SHP77 treated with DMSO at 0.1 percent for 48 hours (cell line): Measurements from ENCODE around the gene TMEM214.
A peak's percentile ranks its signal among the peaks of the same experiment; 100 is the strongest.

Source experiments
- DNase-seq: peaks from one replicate; lab custom pipeline; 2025; lab: John Stamatoyannopoulos, UW

The TMEM214 gene

DNA sequence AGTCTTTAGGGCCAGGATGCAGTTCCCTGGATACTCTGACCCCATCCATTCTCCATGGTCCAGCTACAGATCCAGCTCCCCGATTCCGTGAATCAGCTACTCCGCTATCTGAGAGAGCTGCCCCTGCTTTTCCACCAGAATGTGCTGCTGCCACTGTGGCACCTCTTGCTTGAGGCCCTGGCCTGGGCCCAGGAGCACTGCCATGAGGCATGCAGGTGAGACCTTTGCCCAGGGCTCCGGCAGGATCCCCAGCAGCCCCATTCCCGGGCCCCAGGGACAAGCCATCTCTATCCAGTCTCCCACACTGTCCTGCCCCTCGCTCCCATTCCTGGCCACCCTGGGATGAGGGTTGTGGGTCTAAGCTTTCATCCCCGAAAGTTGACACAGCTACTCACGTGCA is 7.5 kb downstream of the TMEM214 start:
- DNase-seq, result no peak

DNA sequence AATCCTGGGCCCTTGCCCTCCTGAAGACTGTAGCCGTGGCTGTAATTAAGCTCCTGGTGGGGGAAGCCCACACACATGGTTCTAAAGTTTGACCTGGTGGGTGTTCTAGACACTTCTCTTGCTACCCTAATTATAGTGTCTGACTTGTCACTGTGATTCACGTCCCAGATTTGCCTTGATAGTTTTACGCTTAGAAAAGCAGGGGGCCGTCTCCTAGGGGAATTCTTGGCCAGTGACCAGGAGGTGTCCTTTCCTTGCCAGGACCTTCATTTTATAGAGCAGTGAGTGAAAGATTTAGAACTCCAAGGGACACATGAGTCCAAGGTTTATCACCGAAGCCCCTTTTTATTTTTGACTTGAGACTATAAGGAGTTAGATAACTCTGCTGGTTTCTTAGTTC is 9.0 kb downstream of the TMEM214 start:
- DNase-seq, result no peak

DNA sequence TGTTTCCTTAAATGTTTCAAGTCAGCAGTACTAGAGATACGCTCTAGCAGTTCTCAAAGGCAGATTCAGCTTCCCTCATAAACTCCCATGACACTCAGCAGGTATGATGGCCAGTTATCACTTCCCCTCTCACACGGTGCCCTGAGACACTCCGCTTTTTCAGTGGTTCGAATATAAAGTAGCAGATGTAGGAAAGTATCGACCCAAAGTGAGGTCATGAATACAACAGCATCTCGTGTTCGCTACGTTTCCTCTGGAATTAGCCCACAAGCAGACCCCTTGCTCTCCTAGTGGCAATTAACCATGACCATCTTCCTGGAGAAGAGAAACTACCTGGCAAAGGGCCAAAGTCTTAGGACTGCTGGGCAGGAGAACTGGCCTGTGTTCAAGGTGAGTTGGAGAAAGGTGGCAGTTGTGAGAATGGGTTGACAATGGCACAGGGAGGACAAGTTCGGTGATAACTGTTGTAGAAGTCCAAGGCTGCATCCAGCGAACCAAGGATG is 9.4 kb downstream of the TMEM214 start:
- DNase-seq, result no peak

DNA sequence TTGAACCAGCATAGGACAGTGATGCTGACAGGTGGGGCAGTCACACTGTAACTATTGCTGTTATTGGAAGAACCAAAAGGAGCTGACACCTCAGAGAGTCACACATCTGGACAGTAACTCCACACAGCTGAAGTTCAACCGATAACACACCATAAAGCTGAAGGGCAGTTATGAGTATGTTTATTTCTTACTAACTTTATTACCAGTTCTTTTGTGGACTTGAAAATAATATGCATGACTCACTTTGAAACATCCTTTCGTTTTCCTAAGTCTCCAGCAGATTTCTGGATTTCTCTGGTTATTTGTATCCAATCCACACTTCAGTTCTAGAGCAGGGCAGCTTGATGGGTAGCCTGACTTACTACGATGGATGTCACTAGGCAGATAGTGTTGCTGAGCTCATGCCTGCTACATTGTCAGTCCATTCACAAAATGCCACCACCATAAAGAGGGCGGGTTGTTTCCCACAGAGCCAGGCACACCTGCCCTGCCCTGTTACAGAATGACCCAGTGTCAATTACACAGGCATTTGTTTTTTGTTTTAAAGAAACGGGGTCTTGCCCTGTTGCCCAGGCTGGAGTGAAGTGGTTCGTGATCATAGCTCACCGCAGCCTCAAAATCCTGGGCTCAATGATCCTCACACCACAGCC is 10.3 kb downstream of the TMEM214 start:
- no peak for DNase-seq

DNA sequence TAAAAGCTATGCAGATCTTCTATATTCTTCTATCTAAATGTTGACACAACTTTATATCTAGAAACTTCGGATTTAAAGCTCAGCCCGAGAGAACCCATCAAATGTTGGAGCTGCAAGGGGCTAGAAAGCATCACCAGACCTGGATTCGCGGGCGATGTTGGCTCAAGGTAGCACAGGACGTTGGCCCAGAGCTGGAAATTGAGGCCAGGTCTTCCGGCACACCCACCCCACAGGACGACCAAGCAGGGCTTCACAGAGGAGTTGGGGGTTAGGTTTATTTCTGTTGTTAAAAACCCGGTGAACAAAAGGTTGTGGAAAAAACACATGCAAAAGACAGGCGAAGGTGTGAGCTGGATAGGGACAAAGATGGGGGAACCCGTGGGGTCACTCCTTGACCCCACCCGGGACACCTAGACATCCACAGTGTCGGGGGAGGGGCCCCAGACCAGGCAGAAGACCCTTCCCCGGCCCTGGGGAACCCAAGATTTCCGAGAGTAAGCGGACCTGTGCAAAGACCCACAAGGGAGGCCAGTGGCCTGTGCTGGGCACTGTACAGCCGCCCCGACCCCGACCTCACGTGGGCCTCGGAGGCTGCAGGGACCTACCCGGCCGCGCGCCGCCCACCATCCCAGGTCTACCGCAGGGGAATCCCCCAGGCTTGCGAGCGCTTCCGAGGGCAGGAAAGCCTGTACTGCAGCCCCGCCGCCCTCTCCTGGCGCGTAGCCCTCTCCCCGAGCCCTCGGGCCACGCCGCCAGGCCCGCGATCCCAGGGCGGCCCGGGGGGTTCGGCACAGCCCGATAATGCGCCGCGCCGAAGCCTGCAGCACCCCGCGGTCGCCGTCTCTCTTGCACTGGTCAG is 16.9 kb downstream of the TMEM214 start:
- DNase-seq, result no peak

DNA sequence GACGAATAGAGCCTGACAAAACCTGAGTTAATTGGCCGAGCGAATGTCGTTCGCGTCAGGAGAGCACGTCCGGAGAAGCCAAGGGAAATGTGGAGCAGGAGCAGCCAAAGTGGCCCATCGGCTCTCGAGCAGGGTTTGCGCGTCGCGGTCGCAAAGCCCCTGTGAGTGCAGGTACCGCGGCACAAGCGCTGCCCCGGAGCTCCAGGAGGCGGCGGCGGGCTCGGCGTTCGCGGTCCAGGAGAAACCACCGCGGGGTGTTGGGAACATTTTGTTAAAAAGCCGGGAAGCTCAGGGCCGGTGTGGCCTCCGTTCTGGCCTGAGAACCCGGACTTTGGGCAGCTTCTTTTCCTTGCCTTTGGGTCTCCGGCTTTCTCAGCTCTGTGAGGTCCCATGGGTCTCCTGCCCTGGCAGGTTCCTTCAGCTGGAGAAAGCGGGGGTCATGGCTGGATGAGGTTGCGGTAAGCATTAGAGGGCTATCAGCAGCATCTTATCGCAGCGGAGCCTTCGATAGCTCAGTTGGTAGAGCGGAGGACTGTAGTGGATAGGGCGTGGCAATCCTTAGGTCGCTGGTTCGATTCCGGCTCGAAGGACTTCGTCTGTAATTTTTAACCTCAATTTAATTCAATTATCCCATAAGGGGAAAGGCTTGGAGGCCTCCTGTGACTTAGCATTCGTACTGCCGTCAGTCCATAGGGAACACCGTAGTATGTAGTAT is 17.7 kb downstream of the TMEM214 start:
- peak; percentile 92 for DNase-seq

DNA sequence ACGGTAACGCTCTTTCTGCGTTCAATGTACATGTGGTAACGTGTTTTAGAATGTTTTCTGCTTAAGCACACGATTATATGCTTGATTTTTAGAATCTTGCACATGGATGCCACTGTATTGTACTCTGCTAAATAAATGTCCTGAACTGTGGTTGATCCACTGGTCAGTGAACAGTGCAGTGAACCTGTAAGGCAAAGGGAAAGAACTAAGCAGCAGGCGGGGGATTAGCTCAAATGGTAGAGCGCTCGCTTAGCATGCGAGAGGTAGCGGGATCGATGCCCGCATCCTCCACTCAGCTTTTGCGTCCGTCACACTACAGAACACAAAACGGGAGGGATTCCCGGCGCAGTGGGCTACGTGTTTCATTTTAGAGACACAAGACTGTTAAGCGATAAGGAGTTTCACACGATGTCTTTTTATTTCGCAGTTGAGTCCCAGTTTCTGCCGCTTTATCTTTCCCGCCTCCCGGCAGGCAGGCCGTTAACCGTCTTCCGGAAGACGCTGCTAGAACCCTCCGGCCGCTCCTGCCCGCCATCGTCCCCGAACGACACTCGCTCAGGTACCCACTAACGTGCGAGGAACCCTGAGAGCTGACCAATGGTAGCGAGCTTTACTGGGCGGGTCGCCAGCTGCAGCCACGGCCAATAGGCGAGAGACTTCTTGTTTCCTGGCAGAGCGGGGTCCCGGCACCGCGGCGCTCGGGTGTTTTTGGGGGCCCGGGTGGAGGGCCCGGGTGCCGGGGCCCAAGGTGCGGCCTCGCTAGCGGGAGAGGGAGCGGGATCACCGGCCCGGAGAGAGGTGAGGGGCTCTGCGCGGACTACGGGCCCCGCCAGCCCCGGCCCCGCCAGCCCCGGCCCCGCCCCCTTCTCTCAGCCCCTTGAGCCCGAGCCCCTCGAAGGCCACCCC is 18.5 kb downstream of the TMEM214 start, which contains the start of gene AGBL5:
TSS of gene AGBL5 (plus strand) at position 673 of the 906 bp plus-strand sequence. CDS start 1,291 bp downstream, outside the sequence.
- peak; percentile 88 for DNase-seq

DNA sequence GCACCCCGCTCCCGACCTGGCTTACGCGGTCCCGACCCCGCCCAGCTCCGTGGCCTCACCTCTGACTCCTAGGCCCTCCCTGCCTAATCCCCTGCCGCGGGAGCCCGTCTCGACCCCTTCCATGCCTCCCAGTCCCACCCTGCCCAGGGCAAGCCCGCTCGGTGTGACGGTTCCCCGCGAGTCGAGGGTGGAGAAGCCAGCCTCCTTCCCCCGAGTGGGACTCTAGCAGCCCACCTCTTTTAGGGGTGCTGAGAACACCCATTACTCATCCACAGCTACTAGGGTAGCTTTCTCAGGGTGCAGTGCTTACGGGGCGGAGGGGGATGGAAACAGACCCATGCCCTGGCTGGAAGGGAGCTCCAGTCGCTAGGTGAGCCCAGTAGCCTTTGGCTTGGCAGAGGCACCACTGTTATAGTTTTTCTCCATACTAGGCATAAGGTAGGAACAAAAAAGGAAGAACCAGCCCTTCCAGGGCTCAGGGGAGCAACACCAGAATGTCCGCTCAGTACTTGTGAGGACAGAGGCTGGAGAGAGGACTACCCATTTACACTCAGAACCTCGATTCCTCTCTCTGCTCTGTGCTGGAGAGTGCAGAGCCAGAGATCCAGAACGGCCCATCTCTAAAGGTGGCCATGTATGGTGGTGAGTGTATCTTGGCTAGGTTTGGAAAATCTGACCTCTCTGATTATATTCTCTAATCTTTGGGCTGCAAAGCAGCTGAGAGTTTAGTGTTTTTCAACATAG is 19.3 kb downstream of the TMEM214 start:
- no peak for DNase-seq

DNA sequence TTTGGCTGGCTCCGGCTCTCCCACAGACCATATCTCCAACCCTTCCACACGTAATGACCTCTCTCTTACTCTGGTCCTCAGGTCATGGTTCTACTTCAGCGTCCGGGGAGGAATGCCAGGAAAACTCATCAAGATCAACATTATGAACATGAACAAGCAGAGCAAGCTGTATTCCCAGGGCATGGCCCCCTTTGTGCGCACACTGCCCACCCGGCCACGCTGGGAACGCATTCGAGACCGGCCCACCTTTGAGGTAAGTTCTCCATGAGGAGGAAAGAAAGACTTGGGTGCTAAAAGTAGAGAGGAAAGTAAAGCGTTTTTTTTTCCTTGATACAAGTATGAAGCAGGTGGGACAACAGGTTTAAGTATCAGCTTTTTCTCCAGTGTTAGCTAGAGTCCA is 20.6 kb downstream of the TMEM214 start:
- DNase-seq, result no peak

DNA sequence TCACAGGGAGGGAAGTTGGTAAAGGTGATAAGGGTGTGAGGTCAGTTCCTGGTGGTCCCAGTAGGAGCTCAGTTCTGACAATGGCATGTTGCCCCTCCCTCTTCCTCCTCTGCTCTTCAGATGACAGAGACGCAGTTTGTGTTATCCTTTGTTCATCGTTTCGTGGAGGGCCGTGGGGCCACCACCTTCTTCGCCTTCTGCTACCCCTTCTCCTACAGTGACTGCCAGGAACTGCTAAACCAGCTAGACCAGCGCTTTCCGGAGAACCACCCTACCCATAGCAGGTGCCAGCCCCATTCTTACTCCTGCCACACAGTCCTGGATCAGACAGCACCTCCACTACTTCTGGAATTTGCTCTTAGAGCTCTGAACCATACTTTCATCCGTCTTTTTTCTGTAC is 21.0 kb downstream of the TMEM214 start:
- DNase-seq, result no peak

DNA sequence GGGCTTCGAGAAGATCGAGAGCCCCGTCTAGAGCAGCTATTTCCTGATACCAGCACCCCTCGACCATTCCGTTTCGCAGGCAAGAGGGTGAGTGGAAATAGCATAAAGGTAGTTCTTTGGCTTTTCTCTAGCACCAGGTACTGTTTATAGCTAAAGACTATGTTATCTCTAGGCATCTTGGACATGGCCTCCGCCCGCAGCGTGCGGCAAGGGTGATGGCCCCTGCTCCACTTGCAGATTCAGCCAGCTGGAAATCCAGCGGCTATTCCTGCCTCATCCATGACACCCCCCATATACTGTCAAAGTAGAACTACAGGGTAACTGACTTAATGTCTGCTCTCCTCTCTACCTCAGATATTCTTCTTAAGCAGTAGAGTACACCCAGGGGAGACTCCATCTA is 22.0 kb downstream of the TMEM214 start:
- no peak for DNase-seq

DNA sequence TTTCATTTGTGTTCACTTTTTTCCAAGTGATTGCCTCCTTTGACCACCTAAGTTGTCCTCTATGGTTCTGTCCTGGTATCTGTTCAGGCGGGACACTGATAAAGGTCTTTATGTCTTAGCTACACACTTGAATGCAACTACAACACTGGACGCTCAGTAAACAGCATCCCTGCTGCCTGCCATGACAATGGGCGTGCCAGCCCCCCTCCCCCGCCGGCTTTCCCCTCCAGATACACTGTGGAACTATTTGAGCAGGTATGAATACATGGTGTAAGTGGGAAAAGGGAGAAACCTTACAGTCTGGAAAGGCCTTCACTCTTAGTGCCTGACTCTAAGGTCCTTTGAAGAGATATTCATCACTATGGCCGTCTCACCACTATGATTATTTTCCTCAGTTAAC is 24.4 kb downstream of the TMEM214 start:
- no peak for DNase-seq

DNA sequence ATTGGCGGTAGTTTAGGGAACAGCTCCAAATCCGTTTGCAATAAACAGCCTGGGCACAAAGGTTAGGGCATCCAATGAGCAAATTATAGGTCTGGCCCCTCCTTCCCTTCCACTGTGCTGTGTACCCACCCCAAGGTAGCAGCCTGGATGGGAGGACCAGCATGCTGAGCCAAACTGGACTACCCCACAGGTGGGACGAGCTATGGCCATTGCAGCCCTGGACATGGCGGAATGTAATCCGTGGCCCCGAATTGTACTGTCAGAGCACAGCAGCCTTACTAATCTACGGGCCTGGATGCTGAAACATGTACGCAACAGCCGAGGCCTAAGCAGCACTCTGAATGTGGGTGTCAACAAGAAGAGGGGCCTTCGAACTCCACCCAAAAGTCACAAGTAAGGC is 25.4 kb downstream of the TMEM214 start:
- DNase-seq, result no peak

DNA sequence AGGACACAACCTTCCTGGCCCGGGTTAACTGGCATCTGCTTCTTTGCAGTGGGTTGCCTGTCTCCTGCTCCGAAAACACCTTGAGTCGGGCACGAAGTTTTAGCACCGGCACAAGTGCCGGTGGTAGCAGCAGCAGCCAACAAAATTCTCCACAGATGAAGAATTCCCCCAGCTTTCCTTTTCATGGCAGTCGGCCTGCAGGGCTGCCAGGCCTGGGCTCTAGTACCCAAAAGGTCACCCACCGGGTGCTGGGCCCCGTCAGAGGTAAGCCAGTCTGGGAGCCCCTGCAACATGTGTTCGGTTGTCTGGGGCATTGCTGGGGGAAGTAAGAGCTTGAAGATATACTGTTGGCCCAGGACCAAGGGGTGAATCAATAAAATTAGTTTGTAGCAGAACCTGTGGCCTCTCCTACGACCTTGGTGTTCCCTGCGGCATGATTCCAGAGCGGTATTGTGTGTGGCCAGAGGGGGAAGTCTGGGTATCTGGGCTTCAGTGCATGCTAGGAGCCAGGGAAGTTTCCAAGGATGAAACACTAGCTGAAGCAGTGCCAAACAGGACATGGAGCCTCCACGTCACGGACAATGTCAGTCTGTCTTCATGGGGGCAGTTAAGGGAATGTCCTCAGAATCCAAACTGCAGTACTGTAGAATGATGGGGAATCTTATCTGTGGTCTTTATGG is 26.5 kb downstream of the TMEM214 start:
- no peak for DNase-seq

DNA sequence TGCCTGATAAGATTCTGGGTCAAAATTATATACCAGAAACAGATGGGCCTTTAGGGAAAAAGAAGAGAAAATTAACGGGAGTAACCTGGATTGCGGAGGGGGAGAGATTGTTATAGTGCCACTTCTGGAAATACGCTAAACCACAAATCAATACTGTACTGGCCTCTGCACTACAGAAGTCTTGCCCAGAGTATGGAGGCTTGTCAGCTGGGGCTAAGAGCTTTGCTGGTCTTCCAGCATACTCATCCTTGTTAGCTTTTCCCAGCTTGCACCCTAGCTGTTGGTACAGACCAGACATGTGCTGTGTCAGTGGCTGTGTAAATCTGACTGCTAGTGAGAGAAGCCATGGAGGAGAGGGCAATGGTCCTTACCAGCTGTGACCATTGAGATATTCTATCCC is 27.6 kb downstream of the TMEM214 start:
- DNase-seq, result no peak

DNA sequence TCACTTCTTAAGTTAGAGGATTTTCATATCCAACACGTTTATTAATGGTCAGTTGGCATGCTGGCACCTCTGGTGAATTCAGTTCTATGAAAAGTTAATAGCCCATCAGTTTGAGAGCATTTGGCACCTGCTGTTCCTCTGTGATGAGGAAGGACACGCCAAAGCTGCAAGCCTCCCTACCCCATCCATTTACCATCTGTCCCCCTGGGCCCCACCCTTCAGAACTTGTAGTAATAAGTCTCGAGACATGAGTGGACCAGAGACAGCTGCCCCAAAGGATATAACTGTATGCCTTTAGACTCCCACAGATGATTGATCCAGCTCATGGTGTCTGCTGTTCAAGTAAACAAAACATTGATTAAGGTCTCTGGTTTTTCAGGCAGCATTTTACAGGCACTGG is 32.4 kb downstream of the TMEM214 start:
- DNase-seq, result no peak

DNA sequence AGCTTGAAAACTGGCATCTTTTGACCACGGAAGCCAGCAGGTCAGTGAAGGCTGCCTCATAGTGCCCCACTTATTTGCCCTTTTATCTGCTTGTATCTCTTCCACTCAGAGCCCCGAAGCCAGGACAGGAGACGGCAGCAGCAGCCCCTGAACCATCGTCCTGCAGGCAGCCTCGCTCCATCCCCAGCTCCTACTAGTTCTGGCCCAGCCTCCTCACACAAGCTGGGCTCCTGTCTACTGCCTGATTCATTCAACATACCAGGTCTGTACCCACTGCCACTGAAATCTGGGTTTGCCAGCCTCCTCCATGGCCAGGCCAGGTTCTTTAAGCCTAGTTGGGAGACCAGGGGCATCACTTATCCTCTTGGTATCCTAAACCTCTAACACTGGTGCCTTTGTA is 34.6 kb downstream of the TMEM214 start:
- no peak for DNase-seq

DNA sequence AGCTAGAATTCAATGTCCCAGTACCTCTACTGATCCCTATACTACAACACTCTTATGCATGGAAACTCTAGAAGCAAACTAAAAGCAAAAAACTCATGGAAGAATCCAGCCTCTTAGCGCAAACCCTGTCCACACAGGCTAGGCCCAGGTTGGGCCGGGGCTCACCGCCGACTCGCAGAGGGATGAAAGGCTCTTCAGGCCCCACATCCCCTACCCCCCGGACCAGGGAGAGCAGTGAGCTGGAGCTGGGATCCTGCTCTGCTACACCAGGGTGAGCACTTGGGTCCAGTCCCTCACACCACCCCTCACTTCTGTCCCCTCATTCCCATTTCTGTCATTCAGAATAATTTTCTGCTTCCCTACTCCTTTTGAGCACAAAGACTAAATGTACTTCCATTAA is 36.7 kb downstream of the TMEM214 start:
- no peak for DNase-seq

DNA sequence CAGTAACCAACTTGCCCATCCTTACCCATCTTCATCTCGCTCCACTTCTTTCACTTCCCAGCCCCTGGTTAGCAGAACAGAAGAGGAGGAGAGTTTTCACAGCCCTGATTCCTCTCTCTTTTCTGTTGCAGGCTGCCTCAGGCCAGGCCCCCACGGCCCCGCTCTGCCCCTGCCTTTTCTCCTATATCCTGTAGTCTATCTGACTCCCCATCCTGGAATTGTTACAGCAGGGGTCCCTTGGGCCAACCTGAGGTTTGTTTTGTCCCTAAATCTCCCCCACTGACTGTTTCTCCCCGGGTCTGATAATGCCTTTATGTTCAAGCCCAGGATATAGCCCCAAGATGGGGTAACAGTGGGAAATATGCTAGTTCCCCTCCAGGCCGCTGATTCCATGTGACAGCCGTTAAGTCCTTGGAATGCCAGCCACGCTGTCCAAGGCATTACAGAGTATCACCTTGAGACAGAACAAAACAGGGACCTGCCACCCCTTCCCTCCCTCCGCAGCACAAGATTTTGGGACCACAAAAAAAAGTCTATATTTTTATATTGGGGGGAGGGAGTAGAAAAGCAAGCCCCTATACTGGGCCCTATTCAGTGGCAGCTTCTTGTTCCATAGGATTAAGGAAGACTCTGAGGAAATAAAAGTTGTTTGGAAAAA is 37.3 kb downstream of the TMEM214 start:
- no peak for DNase-seq
